ENCODE measurements around the gene DNAJB4. TPM values are rescaled to one million over a fixed set of nuclear protein-coding genes. Genes with fewer than 3 reads are reported as not detected.

Gene DNAJB4
- total and polyA plus RNA-seq, 2 donors (not counting 3 experiments of a cell fraction or from before 2014, with no cell fraction given), result 30.4 to 136 TPM

- H3K9me1 ChIP-seq (replicated peaks; ENCODE audit: control insufficient read depth, extremely low read depth, insufficient read depth, low read length), result no peaks in the 10 kb centered on the region
- no TSS peak for BruUV-seq (replicated peaks)
- H3K79me2 ChIP-seq (ENCODE audit: control insufficient read depth, insufficient read depth, low read length), result peaks cover 80% of the 10 kb centered on the region
- H3K4me3 ChIP-seq (replicated peaks in 1 of 3; ENCODE audit: insufficient read depth in 1 of 3, low read depth in 1 of 3, low read length in 3 of 3), result no peak overlapping the region
- FAIRE-seq (no peak), DNase-seq (ENCODE audit: low read depth, low spot score) (no peak)
- peaks cover 0 to 5% of the 10 kb centered on the region in 2 experiments for H3K36me3 ChIP-seq (ENCODE audit: control insufficient read depth in 2 of 2, extremely low read depth in 1 of 2, insufficient read depth in 2 of 2, low read length in 2 of 2)
- ChIA-PET POLR2A (no interaction called here), CTCF (no interaction called here)
- peaks cover under 1% of the 10 kb centered on the region for H4K20me1 ChIP-seq (replicated peaks; ENCODE audit: control insufficient read depth, extremely low read depth, insufficient read depth, low read length)
- intact Hi-C loops (cut with micrococcal nuclease) (no loop called here), dilution Hi-C loops (cut with MboI; ENCODE audit: extremely low pct_ligation_motif_present, low sequenced_read_pairs) (no loop called here)
- H3K4me2 ChIP-seq (ENCODE audit: insufficient read depth, low read length), result no peak overlapping the region
- no peak for TF ChIP-seq FOS (IDR thresholded peaks at IDR 0.05; ENCODE audit: borderline replicate concordance, insufficient read depth, low read length)
- no peak for TF ChIP-seq EZH2 (IDR thresholded peaks at IDR 0.05; ENCODE audit: borderline replicate concordance, low read depth, low read length, severe bottlenecking)
- no peak for TF ChIP-seq GATA2 (IDR thresholded peaks at IDR 0.05; ENCODE audit: insufficient read depth, insufficient read length, low read depth, low read length)
- TF ChIP-seq POLR2A (IDR thresholded peaks at IDR 0.05; ENCODE audit: low read depth, low read length), result no peak
- TF ChIP-seq POLR2AphosphoS5 (IDR thresholded peaks at IDR 0.05; ENCODE audit: insufficient read depth, low read depth, low read length), result no peak
- TF ChIP-seq JUN (IDR thresholded peaks at IDR 0.05; ENCODE audit: borderline replicate concordance, insufficient read depth, insufficient read length, low read depth), result no peak
- TF ChIP-seq, protein P1, sequence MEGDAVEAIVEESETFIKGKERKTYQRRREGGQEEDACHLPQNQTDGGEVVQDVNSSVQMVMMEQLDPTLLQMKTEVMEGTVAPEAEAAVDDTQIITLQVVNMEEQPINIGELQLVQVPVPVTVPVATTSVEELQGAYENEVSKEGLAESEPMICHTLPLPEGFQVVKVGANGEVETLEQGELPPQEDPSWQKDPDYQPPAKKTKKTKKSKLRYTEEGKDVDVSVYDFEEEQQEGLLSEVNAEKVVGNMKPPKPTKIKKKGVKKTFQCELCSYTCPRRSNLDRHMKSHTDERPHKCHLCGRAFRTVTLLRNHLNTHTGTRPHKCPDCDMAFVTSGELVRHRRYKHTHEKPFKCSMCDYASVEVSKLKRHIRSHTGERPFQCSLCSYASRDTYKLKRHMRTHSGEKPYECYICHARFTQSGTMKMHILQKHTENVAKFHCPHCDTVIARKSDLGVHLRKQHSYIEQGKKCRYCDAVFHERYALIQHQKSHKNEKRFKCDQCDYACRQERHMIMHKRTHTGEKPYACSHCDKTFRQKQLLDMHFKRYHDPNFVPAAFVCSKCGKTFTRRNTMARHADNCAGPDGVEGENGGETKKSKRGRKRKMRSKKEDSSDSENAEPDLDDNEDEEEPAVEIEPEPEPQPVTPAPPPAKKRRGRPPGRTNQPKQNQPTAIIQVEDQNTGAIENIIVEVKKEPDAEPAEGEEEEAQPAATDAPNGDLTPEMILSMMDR (IDR thresholded peaks at IDR 0.05; ENCODE audit: extremely low read depth in 1 of 2, insufficient read depth in 1 of 2, low read depth in 1 of 2, low read length in 2 of 2), result no peak
- TF ChIP-seq, protein P2, sequence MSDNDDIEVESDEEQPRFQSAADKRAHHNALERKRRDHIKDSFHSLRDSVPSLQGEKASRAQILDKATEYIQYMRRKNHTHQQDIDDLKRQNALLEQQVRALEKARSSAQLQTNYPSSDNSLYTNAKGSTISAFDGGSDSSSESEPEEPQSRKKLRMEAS (IDR thresholded peaks at IDR 0.05; ENCODE audit: insufficient read depth, insufficient read length), result no peak
- TF ChIP-seq MYC (IDR thresholded peaks at IDR 0.05; ENCODE audit: low read depth, low read length), result no peak
- H3K27me3 ChIP-seq (ENCODE audit: control insufficient read depth in 2 of 2, insufficient read depth in 2 of 2, low read length in 2 of 2), result no peaks in the 10 kb centered on the region
- H2AFZ ChIP-seq (ENCODE audit: low read depth, low read length), result no peak overlapping the region
- peaks cover 14% of the 10 kb centered on the region for H3K4me1 ChIP-seq (ENCODE audit: control insufficient read depth, extremely low read depth, insufficient read depth, low read length)
- H3K9me3 ChIP-seq (replicated peaks; ENCODE audit: control insufficient read depth, insufficient read depth, low read length), result no peaks in the 10 kb centered on the region
- no peak overlapping the region for H3K27ac ChIP-seq (ENCODE audit: insufficient read depth, low read depth, low read length)
- H3K9ac ChIP-seq (replicated peaks; ENCODE audit: extremely low read depth, insufficient read depth, low read length), result no peak overlapping the region
These were observed 20.1 kb upstream of the DNAJB4 start for GRCh38 chr1:77984629-77985028.
